Measurements from ENCODE around the gene GCNT1.

The GCNT1 gene

DNA sequence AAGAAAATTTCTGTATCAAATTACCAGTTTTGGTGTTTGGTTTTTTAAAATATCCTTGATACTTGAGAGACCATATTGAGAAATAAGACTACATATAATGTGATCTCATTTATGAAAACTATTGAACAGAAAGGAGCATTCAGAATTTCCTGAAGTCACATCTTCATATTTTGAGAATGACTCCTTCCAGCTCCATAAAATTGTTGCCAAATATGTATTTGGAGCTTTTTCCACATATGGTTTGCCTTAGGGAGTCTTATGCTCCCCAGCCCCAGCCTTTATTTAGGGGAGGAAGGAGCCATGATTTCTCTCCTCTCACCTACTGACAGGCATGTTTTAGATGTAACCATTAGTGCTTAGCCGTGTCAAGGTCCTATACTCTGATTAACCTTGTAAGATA, 51.1 kb downstream of the GCNT1 start:
- TF ChIP-seq CTCF (IDR thresholded peaks at IDR 0.05; ENCODE audit: control extremely low read depth, extremely low read depth, low read depth, missing control alignments) = no peak
- ChIA-PET POLR2A (no interaction called here), CTCF (interaction anchor here (1.1 to 1.3 kb wide), 2 partner anchors 12 to 141 kb away, joined by 3 to 4 read pairs; no protein-coding TSS in a partner anchor)
- no peak for DNase-seq (ENCODE audit: extremely low spot score)

- TF ChIP-seq CTCF (IDR thresholded peaks at IDR 0.05; ENCODE audit: control extremely low read depth, extremely low read depth, low read depth, missing control alignments) = no peak
- DNase-seq (ENCODE audit: extremely low spot score) = no peak
- CTCF ChIA-PET = interaction anchor here (1.1 to 1.3 kb wide), 2 partner anchors 12 to 141 kb away, joined by 3 to 4 read pairs; no protein-coding TSS in a partner anchor
- POLR2A ChIA-PET = no interaction called here
These were observed 51.5 kb downstream of the GCNT1 start for GRCh38 chr9:76510446-76510845.

- POLR2A ChIA-PET = no interaction called here
- DNase-seq (ENCODE audit: extremely low spot score) = no peak
- no peak for TF ChIP-seq CTCF (IDR thresholded peaks at IDR 0.05; ENCODE audit: control extremely low read depth, extremely low read depth, low read depth, missing control alignments)
- CTCF ChIA-PET = interaction anchor here (0.8 kb wide), 1 partner anchor 10 kb away, joined by 3 read pairs; no protein-coding TSS in a partner anchor
These were observed 53.8 kb downstream of the GCNT1 start for GRCh38 chr9:76512826-76513225.

GRCh38 chr9:76516350-76516749, 57.4 kb downstream of the GCNT1 start:
- CTCF ChIA-PET = interaction anchor here (0.8 to 1.7 kb wide), 10 partner anchors 9 to 57 kb away, joined by 3 to 8 read pairs (median 3); partner anchors contain the start of gene GCNT1
- POLR2A ChIA-PET = no interaction called here
- no peak for TF ChIP-seq CTCF (IDR thresholded peaks at IDR 0.05; ENCODE audit: control extremely low read depth, extremely low read depth, low read depth, missing control alignments)
- DNase-seq (ENCODE audit: extremely low spot score) = no peak

DNA sequence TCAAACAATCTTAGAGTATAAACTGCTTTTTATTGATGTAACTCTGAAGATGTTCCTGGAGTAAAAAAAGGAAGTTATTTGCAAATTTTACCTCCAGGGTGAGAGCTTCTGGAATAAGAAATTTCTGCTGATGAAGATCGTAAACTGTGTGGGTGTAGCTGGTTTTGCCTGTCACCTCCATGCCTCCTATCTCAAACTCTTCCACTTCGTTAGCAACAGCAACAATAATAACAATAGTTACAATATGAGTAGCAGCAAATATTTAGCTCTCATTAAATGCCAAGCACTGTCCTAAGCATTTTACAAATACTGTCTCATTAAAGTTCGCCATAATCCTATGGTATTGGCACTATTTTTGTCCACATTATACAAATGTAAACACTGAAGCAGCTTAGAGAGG, 57.9 kb downstream of the GCNT1 start:
- ChIA-PET CTCF (interaction anchor here (0.8 to 1.7 kb wide), 12 partner anchors 9 to 634 kb away, joined by 3 to 8 read pairs (median 3); partner anchors contain the start of gene GCNT1), POLR2A (no interaction called here)
- TF ChIP-seq CTCF (IDR thresholded peaks at IDR 0.05; ENCODE audit: control extremely low read depth, extremely low read depth, low read depth, missing control alignments) = no peak
- DNase-seq (ENCODE audit: extremely low spot score) = no peak

DNA sequence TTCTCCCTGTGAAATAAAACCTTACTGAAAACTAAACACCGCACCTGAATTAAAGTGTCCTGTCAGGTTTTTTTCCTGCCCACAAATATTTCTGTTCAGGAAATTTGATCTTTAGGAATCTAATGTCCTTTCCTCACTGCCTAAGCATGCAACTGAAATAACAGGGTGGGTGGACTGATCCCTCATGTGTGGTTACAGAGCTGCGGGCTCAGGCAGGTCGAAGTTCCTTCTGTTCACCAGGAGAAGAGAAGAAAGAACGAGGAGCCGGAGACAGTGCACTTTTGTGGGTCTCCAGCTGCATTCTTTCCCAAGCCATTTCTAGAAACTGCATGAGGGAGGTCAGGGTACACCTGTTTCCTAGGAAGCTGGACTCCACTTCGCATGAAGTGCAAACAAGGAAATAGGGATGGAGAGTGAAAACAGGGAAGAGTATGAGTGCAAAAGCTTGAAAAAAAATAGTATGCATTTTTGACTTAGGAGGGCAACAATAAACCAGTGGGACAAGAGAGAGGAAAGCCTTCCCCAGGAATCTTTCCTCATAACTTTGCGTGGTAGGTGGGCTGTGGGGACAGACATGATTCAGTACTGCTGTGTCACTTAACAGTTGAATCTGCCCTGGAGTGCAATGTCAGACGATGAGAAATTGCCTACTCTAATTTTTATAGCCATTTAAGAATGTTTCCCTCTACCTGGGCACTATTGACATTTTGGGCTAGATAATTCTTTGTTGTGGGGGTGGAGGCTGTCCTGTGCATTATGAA, 60.3 kb downstream of the GCNT1 start:
- no peak for TF ChIP-seq CTCF (IDR thresholded peaks at IDR 0.05; ENCODE audit: control extremely low read depth, extremely low read depth, low read depth, missing control alignments)
- CTCF ChIA-PET = no interaction called here
- DNase-seq (ENCODE audit: extremely low spot score) = no peak
- POLR2A ChIA-PET = no interaction called here
